ENCODE measurements around the gene FUT2.

- TF ChIP-seq EZH2 (IDR thresholded peaks at IDR 0.05; ENCODE audit: low read length, missing control alignments) (no peak), CTCF (conservative IDR thresholded peaks at IDR 0.05 in 1 of 2, IDR thresholded peaks at IDR 0.05 in 1 of 2; ENCODE audit: low read depth in 1 of 2, low read length in 2 of 2) (no peak)
Observed at GRCh38 chr19:48683349-48683748, 12.4 kb upstream of the FUT2 start.
